Measurements from ENCODE around the gene NBR1.
"Not testable (repeated sequence)": the region's sequence is repeated elsewhere in the genome, so short reads cannot be mapped to it uniquely, and the experiment has no call there.

Gene NBR1

GRCh38 chr17:43212641-43213490 is 41.9 kb downstream of the NBR1 start:
- no peak for DNase-seq (ENCODE audit: extremely low read depth in 1 of 2, low read depth in 1 of 2)

GRCh38 chr17:43213545-43213944 is 42.5 kb downstream of the NBR1 start:
- no peak for DNase-seq (ENCODE audit: extremely low read depth in 1 of 2, low read depth in 1 of 2)

GRCh38 chr17:43215341-43215740 is 44.3 kb downstream of the NBR1 start:
- no peak for DNase-seq (ENCODE audit: extremely low read depth in 1 of 2, low read depth in 1 of 2)

GRCh38 chr17:43216369-43216761 is 45.4 kb downstream of the NBR1 start:
- no peak for DNase-seq (ENCODE audit: extremely low read depth in 1 of 2, low read depth in 1 of 2)

GRCh38 chr17:43216762-43217613 is 46.0 kb downstream of the NBR1 start:
- no peak for DNase-seq (ENCODE audit: extremely low read depth in 1 of 2, low read depth in 1 of 2)

GRCh38 chr17:43217614-43218087 is 46.6 kb downstream of the NBR1 start:
- DNase-seq (ENCODE audit: extremely low read depth in 1 of 2, low read depth in 1 of 2): peak in 1 of 2 donors; percentile 19

- DNase-seq (ENCODE audit: extremely low read depth in 1 of 2, low read depth in 1 of 2): no peak
Observed at GRCh38 chr17:43219001-43219400, 48.0 kb downstream of the NBR1 start.

GRCh38 chr17:43219746-43220380 is 48.8 kb downstream of the NBR1 start:
- DNase-seq (ENCODE audit: extremely low read depth in 1 of 2, low read depth in 1 of 2): no peak

GRCh38 chr17:43220511-43221125 is 49.6 kb downstream of the NBR1 start:
- no peak for DNase-seq (ENCODE audit: extremely low read depth in 1 of 2, low read depth in 1 of 2)

GRCh38 chr17:43224146-43224705 is 53.2 kb downstream of the NBR1 start:
- no peak for DNase-seq (ENCODE audit: extremely low read depth in 1 of 2, low read depth in 1 of 2)

- no peak for DNase-seq (ENCODE audit: extremely low read depth in 1 of 2, low read depth in 1 of 2)
Observed at GRCh38 chr17:43226393-43226792, 55.4 kb downstream of the NBR1 start.

- DNase-seq (ENCODE audit: extremely low read depth in 1 of 2, low read depth in 1 of 2): not testable (repeated sequence)
Observed at GRCh38 chr17:43228020-43228782, 57.2 kb downstream of the NBR1 start, which contains the start of gene CCDC200. CCDC200 (minus strand) TSS chr17:43228623; CDS start chr17:43228554, 69 bp downstream.

- not testable (repeated sequence) for DNase-seq (ENCODE audit: extremely low read depth in 1 of 2, low read depth in 1 of 2)
Observed at GRCh38 chr17:43231205-43232020, 60.4 kb downstream of the NBR1 start.

- not testable (repeated sequence) for DNase-seq (ENCODE audit: extremely low read depth in 1 of 2, low read depth in 1 of 2)
Observed at GRCh38 chr17:43232021-43232699, 61.1 kb downstream of the NBR1 start.

GRCh38 chr17:43233263-43233662 is 62.2 kb downstream of the NBR1 start:
- DNase-seq (ENCODE audit: extremely low read depth in 1 of 2, low read depth in 1 of 2): not testable (repeated sequence)

GRCh38 chr17:43233877-43234276 is 62.9 kb downstream of the NBR1 start, which contains the start of gene RNU2-1:
RNU2-1 (minus strand) TSS chr17:43233977.
- not testable (repeated sequence) for DNase-seq (ENCODE audit: extremely low read depth in 1 of 2, low read depth in 1 of 2)

- DNase-seq (ENCODE audit: extremely low read depth in 1 of 2, low read depth in 1 of 2): not testable (repeated sequence)
Observed at GRCh38 chr17:43239597-43239996, 68.6 kb downstream of the NBR1 start.
